Measurements from ENCODE around the gene REEP1.
"Not testable (repeated sequence)": the region's sequence is repeated elsewhere in the genome, so short reads cannot be mapped to it uniquely, and the experiment has no call there.

The REEP1 gene

GRCh38 chr2:86202336-86202692 lies 135.1 kb downstream of the REEP1 start:
- ChIA-PET CTCF (interaction anchor here (1.7 to 3.6 kb wide), 2 partner anchors 19 to 169 kb away, joined by 3 to 12 read pairs; no protein-coding TSS in a partner anchor), POLR2A (no interaction called here)
- no peak overlapping the region for H3K4me3 ChIP-seq (ENCODE audit: low read depth, low read length)
- DNase-seq (ENCODE audit: low read depth, low spot score) = no peak
- no peak for TF ChIP-seq CTCF (IDR thresholded peaks at IDR 0.05; ENCODE audit: insufficient read depth, low read length, missing control alignments)

GRCh38 chr2:86201671-86202335 lies 135.6 kb downstream of the REEP1 start:
- POLR2A ChIA-PET = no interaction called here
- CTCF ChIA-PET = interaction anchor here (1.7 to 3.6 kb wide), 2 partner anchors 19 to 170 kb away, joined by 3 to 12 read pairs; no protein-coding TSS in a partner anchor
- no peak overlapping the region for H3K4me3 ChIP-seq (ENCODE audit: low read depth, low read length)
- DNase-seq (ENCODE audit: low read depth, low spot score) = no peak
- TF ChIP-seq CTCF (IDR thresholded peaks at IDR 0.05; ENCODE audit: insufficient read depth, low read length, missing control alignments) = no peak

GRCh38 chr2:86200564-86200963 lies 136.9 kb downstream of the REEP1 start:
- DNase-seq (ENCODE audit: low read depth, low spot score); POLR2A ChIA-PET; H3K4me3 ChIP-seq (ENCODE audit: low read depth, low read length): not testable (repeated sequence)
- CTCF ChIA-PET = interaction anchor here (0.9 to 3.6 kb wide), 3 partner anchors 20 to 172 kb away, joined by 3 to 12 read pairs (median 3); no protein-coding TSS in a partner anchor

GRCh38 chr2:86199834-86200177 lies 137.6 kb downstream of the REEP1 start:
- no peak for DNase-seq (ENCODE audit: low read depth, low spot score)
- ChIA-PET CTCF (interaction anchor here (1.0 to 3.6 kb wide), 2 partner anchors 21 to 172 kb away, joined by 3 to 12 read pairs; no protein-coding TSS in a partner anchor), POLR2A (no interaction called here)
- TF ChIP-seq CTCF (IDR thresholded peaks at IDR 0.05; ENCODE audit: insufficient read depth, low read length, missing control alignments) = no peak
- peak overlapping the region; percentile 91 for H3K4me3 ChIP-seq (ENCODE audit: low read depth, low read length)

GRCh38 chr2:86195808-86196387 lies 141.5 kb downstream of the REEP1 start:
- no peak for TF ChIP-seq CTCF (IDR thresholded peaks at IDR 0.05; ENCODE audit: insufficient read depth, low read length, missing control alignments)
- DNase-seq (ENCODE audit: low read depth, low spot score) = no peak
- H3K4me3 ChIP-seq (ENCODE audit: low read depth, low read length) = peak overlapping the region; percentile 100
- ChIA-PET CTCF (interaction anchor here (1.4 to 1.7 kb wide), 2 partner anchors 25 kb away, joined by 4 to 8 read pairs; no protein-coding TSS in a partner anchor), POLR2A (interaction anchor here (0.9 to 1.5 kb wide), 3 partner anchors 10 to 246 kb away, joined by 3 to 6 read pairs (median 5); partner anchors contain the start of gene KDM3A)

- ChIA-PET CTCF (interaction anchor here (0.9 to 1.8 kb wide), 3 partner anchors 11 to 26 kb away, joined by 3 to 8 read pairs (median 5); no protein-coding TSS in a partner anchor), POLR2A (interaction anchor here (0.9 to 1.5 kb wide), 3 partner anchors 9 to 247 kb away, joined by 3 to 6 read pairs (median 5); partner anchors contain the start of gene KDM3A)
- peak within 1 kb of the TSS; percentile 100 for H3K4me3 ChIP-seq (ENCODE audit: low read depth, low read length)
- TF ChIP-seq CTCF (IDR thresholded peaks at IDR 0.05; ENCODE audit: insufficient read depth, low read length, missing control alignments) = no peak
- DNase-seq (ENCODE audit: low read depth, low spot score) = peak; percentile 74
These were observed 142.2 kb downstream of the REEP1 start, which contains the start of gene IMMT for GRCh38 chr2:86195055-86195807. Gene IMMT (minus strand): TSS chr2:86195462. CDS start chr2:86195382, 80 bp downstream.
